ENCODE measurements around the gene ODAPH.
"Not testable (repeated sequence)": the region's sequence is repeated elsewhere in the genome, so short reads cannot be mapped to it uniquely, and the experiment has no call there.

The ODAPH gene

GRCh38 chr4:75527482-75527881 lies 28.4 kb upstream of the ODAPH start:
- no peaks in the 10 kb centered on the region for H3K4me1 Mint-ChIP-seq

GRCh38 chr4:75530556-75531322 lies 25.1 kb upstream of the ODAPH start:
- Mint-ChIP-seq H3K36me3 (ENCODE audit: low read depth) (peaks cover 89% of the 10 kb centered on the region), H3K4me3 (no peak overlapping the region), H3K27ac (no peak overlapping the region), H3K27me3 (ENCODE audit: low read depth) (no peaks in the 10 kb centered on the region), H3K4me1 (no peaks in the 10 kb centered on the region), H3K9me3 (peaks cover 37% of the 10 kb centered on the region)
- no peak for TF ChIP-seq CTCF (IDR thresholded peaks at IDR 0.05; ENCODE audit: unreplicated experiment in 3 of 3)

More at GRCh38 chr4:75527482-75527881, 28.4 kb upstream of the ODAPH start:
- H3K4me3 Mint-ChIP-seq: no peak overlapping the region
- H3K27ac Mint-ChIP-seq: no peak overlapping the region
- peaks cover 80% of the 10 kb centered on the region for H3K36me3 Mint-ChIP-seq (ENCODE audit: low read depth)
- H3K9me3 Mint-ChIP-seq: peaks cover 16% of the 10 kb centered on the region
- H3K27me3 Mint-ChIP-seq (ENCODE audit: low read depth): no peaks in the 10 kb centered on the region
- no peak for TF ChIP-seq CTCF (IDR thresholded peaks at IDR 0.05; ENCODE audit: unreplicated experiment in 3 of 3)

- Mint-ChIP-seq H3K36me3 (ENCODE audit: low read depth) (peaks cover 87% of the 10 kb centered on the region), H3K9me3 (peaks cover 39% of the 10 kb centered on the region)
- not testable (repeated sequence) for H3K4me3 Mint-ChIP-seq; H3K27me3 Mint-ChIP-seq (ENCODE audit: low read depth); H3K4me1 Mint-ChIP-seq; H3K27ac Mint-ChIP-seq
These were observed 24.2 kb upstream of the ODAPH start for GRCh38 chr4:75531536-75532143.

GRCh38 chr4:75533339-75533887 lies 22.5 kb upstream of the ODAPH start:
- H3K4me1 Mint-ChIP-seq; H3K27ac Mint-ChIP-seq; H3K4me3 Mint-ChIP-seq; H3K27me3 Mint-ChIP-seq (ENCODE audit: low read depth): not testable (repeated sequence)
- peaks cover 46% of the 10 kb centered on the region for H3K9me3 Mint-ChIP-seq
- H3K36me3 Mint-ChIP-seq (ENCODE audit: low read depth): peaks cover 87% of the 10 kb centered on the region

GRCh38 chr4:75533926-75534325 lies 21.9 kb upstream of the ODAPH start:
- Mint-ChIP-seq H3K36me3 (ENCODE audit: low read depth) (peaks cover 89% of the 10 kb centered on the region), H3K9me3 (peaks cover 46% of the 10 kb centered on the region)
- not testable (repeated sequence) for H3K27ac Mint-ChIP-seq; H3K4me3 Mint-ChIP-seq; H3K27me3 Mint-ChIP-seq (ENCODE audit: low read depth); H3K4me1 Mint-ChIP-seq

- peaks cover 73% of the 10 kb centered on the region for H3K36me3 Mint-ChIP-seq (ENCODE audit: low read depth)
- not testable (repeated sequence) for H3K4me1 Mint-ChIP-seq; H3K4me3 Mint-ChIP-seq; H3K27ac Mint-ChIP-seq; H3K27me3 Mint-ChIP-seq (ENCODE audit: low read depth)
- peaks cover 32% of the 10 kb centered on the region for H3K9me3 Mint-ChIP-seq
These were observed 18.6 kb upstream of the ODAPH start for GRCh38 chr4:75537308-75537707.

GRCh38 chr4:75542824-75543223 lies 13.0 kb upstream of the ODAPH start:
- TF ChIP-seq CTCF (IDR thresholded peaks at IDR 0.05; ENCODE audit: unreplicated experiment in 3 of 3): no peak
- Mint-ChIP-seq H3K36me3 (ENCODE audit: low read depth) (peaks cover 33% of the 10 kb centered on the region), H3K4me1 (no peaks in the 10 kb centered on the region), H3K27me3 (ENCODE audit: low read depth) (peaks cover 2% of the 10 kb centered on the region), H3K9me3 (no peaks in the 10 kb centered on the region), H3K27ac (no peak overlapping the region), H3K4me3 (no peak overlapping the region)

- not testable (repeated sequence) for H3K27ac Mint-ChIP-seq; H3K9me3 Mint-ChIP-seq; H3K4me1 Mint-ChIP-seq; H3K27me3 Mint-ChIP-seq (ENCODE audit: low read depth); H3K4me3 Mint-ChIP-seq
- peaks cover 20% of the 10 kb centered on the region for H3K36me3 Mint-ChIP-seq (ENCODE audit: low read depth)
These were observed 11.6 kb upstream of the ODAPH start for GRCh38 chr4:75544220-75544619.
